Testis (tissue), 3 donors: ENCODE results near the gene KLHDC7B. TPM values are rescaled to one million over a fixed set of nuclear protein-coding genes. Genes with fewer than 3 reads are reported as not detected.
"Not testable (repeated sequence)": the region's sequence is repeated elsewhere in the genome, so short reads cannot be mapped to it uniquely, and the experiment has no call there.

Experiments used
- DNase-seq: peaks from one replicate; pipeline ENCODE4 v3.0.0-alpha.2; 2019
- H3K27ac ChIP-seq, 2 donors: fragments of 200-600 bp; sonication (generic); one replicate each; pipeline ENCODE4 v1.5.1; 2019
- H3K27me3 ChIP-seq: fragments of 200-600 bp; sonication (generic); one replicate; pipeline ENCODE4 v1.5.1; 2019
- H3K36me3 ChIP-seq: fragments of 200-600 bp; sonication (generic); one replicate; pipeline ENCODE4 v1.5.1; 2017; ENCODE audit warnings: low read depth; ENCODE audit errors: missing control alignments
- H3K4me1 ChIP-seq: fragments of 200-600 bp; sonication (generic); one replicate; pipeline ENCODE4 v1.5.1; 2019
- H3K4me3 ChIP-seq, 2 donors: fragments of 200-600 bp; sonication (generic); one replicate each; pipeline ENCODE4 v1.5.1; 2017 to 2019
- H3K9me3 ChIP-seq: fragments of 200-600 bp; sonication (generic); one replicate; pipeline ENCODE4 v1.5.1; 2017
- CTCF ChIP-seq, 3 experiments: fragments of 450-650 bp in 2 of 3; fragments of 200-600 bp in 1 of 3; sonication (generic) in 1 of 3; IDR thresholded peaks; one replicate each; pipeline ENCODE4 v1.5.1; 2016 to 2019; ENCODE audit warnings: antibody characterized with exemption in 3 of 3, mild to moderate bottlenecking in 2 of 3, moderate library complexity in 1 of 3
- POLR2A ChIP-seq: fragments of 450-650 bp; IDR thresholded peaks from one replicate; pipeline ENCODE4 v1.6.1; 2017; ENCODE audit warnings: antibody characterized with exemption, mild to moderate bottlenecking, moderate library complexity
- whole genome bisulfite sequencing, 2 donors: methylation state at CpG; one replicate each; pipeline ENCODE4 v1.1.5; 2018; 5-methylcytosine and 5-hydroxymethylcytosine counted together
- intact Hi-C: fragments of 100-400 bp; cut with DNase I; formaldehyde crosslinking; loops from one replicate; pipeline ENCODE4 v1.15.1; 2023; ENCODE audit warnings: low total_unique reads
- polyA plus RNA-seq: library from polyadenylated mRNA; stranded (reverse); fragments of 350-450 nt; fragmentation: Illumina TruSeq; extraction: RNeasy Lipid Tissue Mini Kit (QIAGEN cat#74804); gene quantifications from one replicate; pipeline ENCODE4 v1.2.3, GENCODE V29; 2014; ENCODE audit warnings: low read depth, low replicate concordance; ENCODE audit not compliant: insufficient read depth
- total RNA-seq, 2 donors: library from RNA; depleted of rRNA; stranded (reverse); fragments of >200 nt; gene quantifications; one replicate each; pipeline ENCODE4 v1.2.3, GENCODE V29; 2016

Gene KLHDC7B
- total and polyA plus RNA-seq, 3 donors from 2014 or later: 0.24 to 0.93 (median 0.51) TPM

GRCh38 chr22:50516891-50517290 is 28.8 kb upstream of the KLHDC7B start:
- DNase-seq: no peak
- WGBS, 2 donors: 82 to 83% methylated on average over 15 to 16 of the region's 16 CpGs
- Histone ChIP-seq H3K9me3 (no peaks in the 10 kb centered on the region), H3K4me3 (no peak overlapping the region), H3K36me3 (no peaks in the 10 kb centered on the region), H3K27ac (no peak overlapping the region), H3K4me1 (no peaks in the 10 kb centered on the region), H3K27me3 (no peaks in the 10 kb centered on the region)
- intact Hi-C loops: no loop called here
- no peak for TF ChIP-seq CTCF (IDR thresholded peaks at IDR 0.05)
- TF ChIP-seq POLR2A: no peak

- Histone ChIP-seq H3K4me3 (no peak overlapping the region), H3K9me3 (no peaks in the 10 kb centered on the region), H3K36me3 (no peaks in the 10 kb centered on the region), H3K4me1 (no peaks in the 10 kb centered on the region), H3K27ac (no peak overlapping the region), H3K27me3 (no peaks in the 10 kb centered on the region)
- TF ChIP-seq POLR2A (no peak), CTCF (IDR thresholded peaks at IDR 0.05) (no peak)
- intact Hi-C loops: no loop called here
- 83 to 91% methylated on average over 15 to 20 of the region's 20 CpGs for WGBS, 2 donors
- DNase-seq: no peak
Observed at GRCh38 chr22:50517495-50518260, 28.0 kb upstream of the KLHDC7B start.

GRCh38 chr22:50518606-50519005 is 27.1 kb upstream of the KLHDC7B start:
- intact Hi-C loops: no loop called here
- H3K27me3 ChIP-seq: no peaks in the 10 kb centered on the region
- WGBS, 2 donors: 90 to 96% methylated on average over 2 to 7 of the region's 7 CpGs
- no peaks in the 10 kb centered on the region for H3K9me3 ChIP-seq
- H3K4me3 ChIP-seq: no peak overlapping the region
- H3K36me3 ChIP-seq: no peaks in the 10 kb centered on the region
- no peak for TF ChIP-seq CTCF (IDR thresholded peaks at IDR 0.05)
- DNase-seq: no peak
- H3K27ac ChIP-seq: no peak overlapping the region
- H3K4me1 ChIP-seq: no peaks in the 10 kb centered on the region

GRCh38 chr22:50519151-50519550 is 26.5 kb upstream of the KLHDC7B start:
- H3K36me3 ChIP-seq: no peaks in the 10 kb centered on the region
- H3K27me3 ChIP-seq: no peaks in the 10 kb centered on the region
- H3K9me3 ChIP-seq: no peaks in the 10 kb centered on the region
- TF ChIP-seq POLR2A: no peak
- TF ChIP-seq CTCF (IDR thresholded peaks at IDR 0.05): no peak
- no peak overlapping the region for H3K4me3 ChIP-seq
- 91 to 95% methylated on average over 4 to 8 of the region's 8 CpGs for WGBS, 2 donors
- intact Hi-C loops: no loop called here
- H3K27ac ChIP-seq: no peak overlapping the region
- H3K4me1 ChIP-seq: peaks cover 2% of the 10 kb centered on the region
- DNase-seq: no peak

- DNase-seq, H3K27me3 ChIP-seq, H3K36me3 ChIP-seq, H3K4me1 ChIP-seq, intact Hi-C loops, H3K27ac ChIP-seq, H3K4me3 ChIP-seq, H3K9me3 ChIP-seq: not testable (repeated sequence)
- WGBS, 2 donors: 96% methylated on average over 7 to 8 of the region's 8 CpGs
Observed at GRCh38 chr22:50520184-50520583, 25.5 kb upstream of the KLHDC7B start.
